HG02884 (cell line): ENCODE measurements around the gene ZXDC.

ENCODE experiments used
- ATAC-seq: cut with Tn5 transposase; IDR thresholded peaks from one replicate; pipeline ENCODE4 v1.9.1; 2021; ENCODE audit warnings: mild to moderate bottlenecking, moderate library complexity; ENCODE audit not compliant: unreplicated experiment

Gene ZXDC

GRCh38 chr3:126476166-126477060 is 722 bp upstream of the ZXDC start:
- peak; percentile 20 for ATAC-seq

GRCh38 chr3:126474498-126475412 is 936 bp downstream of the ZXDC start:
- peak; percentile 26 for ATAC-seq

- ATAC-seq = no peak
Observed at GRCh38 chr3:126473292-126474168, 2.2 kb downstream of the ZXDC start.

GRCh38 chr3:126472277-126473006 is 3.2 kb downstream of the ZXDC start:
- ATAC-seq = no peak

GRCh38 chr3:126469479-126469878 is 6.2 kb downstream of the ZXDC start:
- no peak for ATAC-seq

GRCh38 chr3:126468028-126468891 is 7.4 kb downstream of the ZXDC start:
- ATAC-seq = no peak

GRCh38 chr3:126467611-126467955 is 8.1 kb downstream of the ZXDC start:
- ATAC-seq = no peak

- no peak for ATAC-seq
Observed at GRCh38 chr3:126466886-126467610, 8.6 kb downstream of the ZXDC start.

- no peak for ATAC-seq
Observed at GRCh38 chr3:126465928-126466544, 9.7 kb downstream of the ZXDC start.

- ATAC-seq = no peak
Observed at GRCh38 chr3:126464997-126465396, 10.7 kb downstream of the ZXDC start.

GRCh38 chr3:126464494-126464893 is 11.2 kb downstream of the ZXDC start:
- no peak for ATAC-seq

- ATAC-seq = no peak
Observed at GRCh38 chr3:126464093-126464492, 11.6 kb downstream of the ZXDC start.

GRCh38 chr3:126463521-126463920 is 12.2 kb downstream of the ZXDC start:
- no peak for ATAC-seq

GRCh38 chr3:126461450-126462070 is 14.1 kb downstream of the ZXDC start:
- no peak for ATAC-seq

- no peak for ATAC-seq
Observed at GRCh38 chr3:126460381-126460780, 15.3 kb downstream of the ZXDC start.

GRCh38 chr3:126459763-126460127 is 15.9 kb downstream of the ZXDC start:
- ATAC-seq = no peak

- no peak for ATAC-seq
Observed at GRCh38 chr3:126459111-126459762, 16.5 kb downstream of the ZXDC start.
